WTC11 (cell line): Measurements from ENCODE around the gene NUAK2. TPM values are rescaled to one million over a fixed set of nuclear protein-coding genes. Genes with fewer than 3 reads are reported as not detected.
A peak's percentile ranks its signal among the peaks of the same experiment; 100 is the strongest.

Experiments
- CREB1 ChIP-seq: sonication (generic); formaldehyde crosslinking; IDR thresholded peaks from 2 replicates; pipeline ENCODE4 v1.8.0; 2023; ENCODE audit warnings: mild to moderate bottlenecking, missing genetic modification reagents
- EMX1 ChIP-seq: fragments of 250-450 bp; sonication (Bioruptor Pico); IDR thresholded peaks from 2 replicates; pipeline ENCODE4 v1.8.0; 2021; ENCODE audit warnings: mild to moderate bottlenecking
- ETV6 ChIP-seq: sonication (generic); formaldehyde crosslinking; IDR thresholded peaks from 2 replicates; pipeline ENCODE4 v1.8.1; 2022; ENCODE audit warnings: mild to moderate bottlenecking, missing genetic modification reagents
- FOXP1 ChIP-seq: sonication (generic); formaldehyde crosslinking; IDR thresholded peaks from 2 replicates; pipeline ENCODE4 v1.8.0; 2022; ENCODE audit warnings: missing genetic modification reagents, mild to moderate bottlenecking, moderate library complexity, borderline replicate concordance
- GRHL2 ChIP-seq: fragments of 250-450 bp; sonication (Bioruptor Pico); IDR thresholded peaks from 2 replicates; pipeline ENCODE4 v1.8.0; 2022; ENCODE audit warnings: mild to moderate bottlenecking, moderate library complexity; ENCODE audit not compliant: insufficient replicate concordance, severe bottlenecking
- IRF2 ChIP-seq: sonication (generic); formaldehyde crosslinking; IDR thresholded peaks from 2 replicates; pipeline ENCODE4 v1.8.0; 2022; ENCODE audit warnings: low read depth, missing genetic modification reagents, borderline replicate concordance
- KAT7 ChIP-seq: sonication (generic); formaldehyde crosslinking; IDR thresholded peaks from 2 replicates; pipeline ENCODE4 v1.8.1; 2023; ENCODE audit warnings: missing genetic modification reagents, mild to moderate bottlenecking, borderline replicate concordance
- MYBL2 ChIP-seq: sonication (generic); formaldehyde crosslinking; IDR thresholded peaks from 2 replicates; pipeline ENCODE4 v1.8.1; 2023; ENCODE audit warnings: mild to moderate bottlenecking, moderate library complexity, missing genetic modification reagents
- NFYB ChIP-seq: sonication (generic); formaldehyde crosslinking; conservative IDR thresholded peaks from 2 replicates; pipeline ENCODE4 v1.8.0; 2022; ENCODE audit warnings: low read depth, missing genetic modification reagents
- NR1H2 ChIP-seq: sonication (generic); formaldehyde crosslinking; IDR thresholded peaks from 2 replicates; pipeline ENCODE4 v1.9.0; 2021; ENCODE audit warnings: mild to moderate bottlenecking, moderate library complexity, missing genetic modification reagents
- SP1 ChIP-seq: sonication (generic); formaldehyde crosslinking; conservative IDR thresholded peaks from 2 replicates; pipeline ENCODE4 v1.8.1; 2022; ENCODE audit warnings: missing genetic modification reagents
- TEAD1 ChIP-seq: sonication (generic); formaldehyde crosslinking; IDR thresholded peaks from 2 replicates; pipeline ENCODE4 v1.8.0; 2022; ENCODE audit warnings: mild to moderate bottlenecking, missing genetic modification reagents
- ZNF219 ChIP-seq: sonication (generic); formaldehyde crosslinking; IDR thresholded peaks from 2 replicates; pipeline ENCODE4 v1.8.0; 2023; ENCODE audit warnings: missing genetic modification reagents, mild to moderate bottlenecking, borderline replicate concordance
- ZNF263 ChIP-seq: sonication (generic); formaldehyde crosslinking; IDR thresholded peaks from 2 replicates; pipeline ENCODE4 v1.8.1; 2022; ENCODE audit warnings: low read depth, mild to moderate bottlenecking, moderate library complexity, missing genetic modification reagents
- ZNF423 ChIP-seq: fragments of 250-450 bp; sonication (Bioruptor Pico); IDR thresholded peaks from 2 replicates; pipeline ENCODE4 v2.1.2; 2022; ENCODE audit warnings: mild to moderate bottlenecking, moderate library complexity
- total RNA-seq: library from RNA; stranded (reverse); gene quantifications from 3 replicates; pipeline ENCODE4 v1.2.3, GENCODE V29; 2021
- TF ChIP-seq, protein P1 (sequence below): sonication (generic); formaldehyde crosslinking; IDR thresholded peaks from 2 replicates; pipeline ENCODE4 v1.8.1; 2023; ENCODE audit warnings: mild to moderate bottlenecking, missing genetic modification reagents
- TF ChIP-seq, protein P2 (sequence below): fragments of 250-450 bp; sonication (Bioruptor Pico); conservative IDR thresholded peaks from 2 replicates; pipeline ENCODE4 v1.9.0; 2021; ENCODE audit warnings: mild to moderate bottlenecking
- TF ChIP-seq, protein P3 (sequence below): sonication (generic); formaldehyde crosslinking; IDR thresholded peaks from 2 replicates; pipeline ENCODE4 v1.8.1; 2023; ENCODE audit warnings: mild to moderate bottlenecking, missing genetic modification reagents
- TF ChIP-seq, protein P4 (sequence below): sonication (generic); formaldehyde crosslinking; IDR thresholded peaks from 2 replicates; pipeline ENCODE4 v1.8.1; 2022; ENCODE audit warnings: mild to moderate bottlenecking, missing genetic modification reagents, moderate library complexity, borderline replicate concordance
- TF ChIP-seq, protein P5 (sequence below): sonication (generic); formaldehyde crosslinking; IDR thresholded peaks from 2 replicates; pipeline ENCODE4 v1.8.1; 2022; ENCODE audit warnings: low read depth, missing genetic modification reagents, borderline replicate concordance
- TF ChIP-seq, protein P6 (sequence below): fragments of 200-600 bp; IDR thresholded peaks from 2 replicates; pipeline ENCODE4 v1.8.0; 2022; ENCODE audit warnings: antibody characterized with exemption
- TF ChIP-seq, protein P7 (sequence below): sonication (generic); formaldehyde crosslinking; IDR thresholded peaks from 2 replicates; pipeline ENCODE4 v1.8.1; 2023; ENCODE audit warnings: mild to moderate bottlenecking, missing genetic modification reagents, borderline replicate concordance
- TF ChIP-seq, protein P8 (sequence below): fragments of 250-450 bp; sonication (Bioruptor Pico); IDR thresholded peaks from 2 replicates; pipeline ENCODE4 v1.9.0; 2021; ENCODE audit warnings: mild to moderate bottlenecking

NUAK2 gene
- total RNA-seq, 1 experiment from 2014 or later = 8.7 TPM

DNA sequence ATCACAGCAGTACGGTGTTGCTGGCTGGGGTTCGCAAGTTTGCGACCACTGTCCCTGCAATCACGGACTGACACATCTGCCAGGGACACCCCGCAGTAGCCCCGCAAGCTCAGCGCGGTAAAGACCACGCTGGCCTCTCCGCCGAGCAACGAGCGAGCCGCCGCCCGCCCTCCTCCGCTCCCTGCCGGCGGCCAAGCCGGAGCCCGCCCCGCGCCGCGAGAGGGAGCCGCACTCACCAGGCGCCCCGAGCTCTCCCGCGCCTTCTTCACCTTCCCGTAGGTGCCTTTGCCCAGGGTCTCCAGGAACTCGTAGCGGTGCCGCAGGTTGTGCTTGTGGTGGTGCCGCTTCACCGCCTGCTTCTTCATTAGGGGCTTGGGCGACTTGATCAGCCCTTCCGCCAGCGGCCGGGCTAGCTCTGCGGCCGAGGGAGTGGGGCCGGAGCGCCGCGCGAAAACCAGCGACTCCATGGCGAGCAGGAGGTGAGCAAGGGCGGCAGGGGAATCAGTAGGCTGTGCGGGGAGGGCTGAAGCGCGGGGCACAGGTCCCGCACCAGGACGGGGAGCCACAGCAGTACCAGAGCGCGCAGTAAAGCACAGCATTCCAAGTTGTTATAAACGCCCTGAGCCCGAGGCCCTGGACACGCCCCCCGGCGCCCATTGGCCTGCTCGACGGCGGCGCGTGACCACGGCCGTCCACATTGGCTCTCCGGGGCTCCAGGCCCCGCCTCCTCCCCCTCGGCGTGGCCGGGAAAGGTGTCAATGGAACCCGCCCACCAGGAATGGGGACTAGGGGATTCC is at the start of gene NUAK2 (continued):
- TF ChIP-seq EMX1 (no peak), SP1 (CRISPR knock-in tag) (peak; percentile 93), GRHL2 (CRISPR knock-in tag) (no peak), ZNF423 (CRISPR knock-in tag) (no peak), FOXP1 (peak; percentile 62), TEAD1 (CRISPR knock-in tag) (peak; percentile 75; the same call in 1 of the 2 replicates), NFYB (CRISPR knock-in tag) (peak; percentile 87), KAT7 (CRISPR knock-in tag) (no peak), ZNF219 (CRISPR knock-in tag) (no peak), IRF2 (CRISPR knock-in tag) (no peak), ETV6 (CRISPR knock-in tag) (no peak), CREB1 (CRISPR knock-in tag) (peak; percentile 54; the same call in 1 of the 2 replicates), ZNF263 (CRISPR knock-in tag) (no peak), MYBL2 (0 out of 2 replicates have a peak, but pooled peaks have one; percentile 31), NR1H2 (peak; percentile 59; the same call in 1 of the 2 replicates)
- TF ChIP-seq, protein P1, sequence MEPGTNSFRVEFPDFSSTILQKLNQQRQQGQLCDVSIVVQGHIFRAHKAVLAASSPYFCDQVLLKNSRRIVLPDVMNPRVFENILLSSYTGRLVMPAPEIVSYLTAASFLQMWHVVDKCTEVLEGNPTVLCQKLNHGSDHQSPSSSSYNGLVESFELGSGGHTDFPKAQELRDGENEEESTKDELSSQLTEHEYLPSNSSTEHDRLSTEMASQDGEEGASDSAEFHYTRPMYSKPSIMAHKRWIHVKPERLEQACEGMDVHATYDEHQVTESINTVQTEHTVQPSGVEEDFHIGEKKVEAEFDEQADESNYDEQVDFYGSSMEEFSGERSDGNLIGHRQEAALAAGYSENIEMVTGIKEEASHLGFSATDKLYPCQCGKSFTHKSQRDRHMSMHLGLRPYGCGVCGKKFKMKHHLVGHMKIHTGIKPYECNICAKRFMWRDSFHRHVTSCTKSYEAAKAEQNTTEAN (CRISPR knock-in tag) = no peak
- TF ChIP-seq, protein P2, sequence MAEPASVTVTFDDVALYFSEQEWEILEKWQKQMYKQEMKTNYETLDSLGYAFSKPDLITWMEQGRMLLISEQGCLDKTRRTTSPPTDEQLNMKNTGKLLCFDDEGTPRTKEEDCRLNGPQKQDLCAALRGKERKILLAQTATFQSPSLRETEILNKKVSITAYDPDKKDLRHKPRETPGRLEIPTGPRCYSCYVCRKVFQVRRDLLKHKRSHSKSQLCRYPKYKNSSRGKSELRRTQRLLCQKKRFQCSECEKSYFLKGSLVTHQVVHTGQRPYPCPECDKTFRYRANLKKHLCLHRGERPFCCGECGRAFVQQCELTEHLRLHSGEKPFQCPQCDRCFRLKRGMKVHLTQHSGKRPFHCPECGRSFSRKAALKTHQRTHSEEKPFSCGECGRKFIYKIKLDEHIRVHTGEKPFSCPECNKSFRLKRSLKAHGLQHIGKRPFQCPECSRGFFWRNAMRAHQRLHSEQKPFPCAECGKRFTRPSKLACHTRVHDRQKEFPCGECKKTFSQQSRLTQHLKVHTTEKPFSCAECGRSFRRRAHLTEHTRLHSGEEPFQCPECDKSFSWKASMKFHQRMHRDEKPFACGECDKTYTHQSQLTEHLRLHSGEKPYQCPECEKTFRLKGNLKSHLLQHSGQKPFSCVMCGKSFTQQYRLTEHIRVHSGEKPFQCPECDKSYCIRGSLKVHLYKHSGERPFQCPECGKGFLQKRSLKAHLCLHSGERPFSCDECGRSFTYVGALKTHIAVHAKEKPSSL (CRISPR knock-in tag) = no peak
- TF ChIP-seq, protein P3, sequence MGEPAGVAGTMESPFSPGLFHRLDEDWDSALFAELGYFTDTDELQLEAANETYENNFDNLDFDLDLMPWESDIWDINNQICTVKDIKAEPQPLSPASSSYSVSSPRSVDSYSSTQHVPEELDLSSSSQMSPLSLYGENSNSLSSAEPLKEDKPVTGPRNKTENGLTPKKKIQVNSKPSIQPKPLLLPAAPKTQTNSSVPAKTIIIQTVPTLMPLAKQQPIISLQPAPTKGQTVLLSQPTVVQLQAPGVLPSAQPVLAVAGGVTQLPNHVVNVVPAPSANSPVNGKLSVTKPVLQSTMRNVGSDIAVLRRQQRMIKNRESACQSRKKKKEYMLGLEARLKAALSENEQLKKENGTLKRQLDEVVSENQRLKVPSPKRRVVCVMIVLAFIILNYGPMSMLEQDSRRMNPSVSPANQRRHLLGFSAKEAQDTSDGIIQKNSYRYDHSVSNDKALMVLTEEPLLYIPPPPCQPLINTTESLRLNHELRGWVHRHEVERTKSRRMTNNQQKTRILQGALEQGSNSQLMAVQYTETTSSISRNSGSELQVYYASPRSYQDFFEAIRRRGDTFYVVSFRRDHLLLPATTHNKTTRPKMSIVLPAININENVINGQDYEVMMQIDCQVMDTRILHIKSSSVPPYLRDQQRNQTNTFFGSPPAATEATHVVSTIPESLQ = no peak
- TF ChIP-seq, protein P4, sequence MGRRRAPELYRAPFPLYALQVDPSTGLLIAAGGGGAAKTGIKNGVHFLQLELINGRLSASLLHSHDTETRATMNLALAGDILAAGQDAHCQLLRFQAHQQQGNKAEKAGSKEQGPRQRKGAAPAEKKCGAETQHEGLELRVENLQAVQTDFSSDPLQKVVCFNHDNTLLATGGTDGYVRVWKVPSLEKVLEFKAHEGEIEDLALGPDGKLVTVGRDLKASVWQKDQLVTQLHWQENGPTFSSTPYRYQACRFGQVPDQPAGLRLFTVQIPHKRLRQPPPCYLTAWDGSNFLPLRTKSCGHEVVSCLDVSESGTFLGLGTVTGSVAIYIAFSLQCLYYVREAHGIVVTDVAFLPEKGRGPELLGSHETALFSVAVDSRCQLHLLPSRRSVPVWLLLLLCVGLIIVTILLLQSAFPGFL (CRISPR knock-in tag) = no peak
- TF ChIP-seq, protein P5, sequence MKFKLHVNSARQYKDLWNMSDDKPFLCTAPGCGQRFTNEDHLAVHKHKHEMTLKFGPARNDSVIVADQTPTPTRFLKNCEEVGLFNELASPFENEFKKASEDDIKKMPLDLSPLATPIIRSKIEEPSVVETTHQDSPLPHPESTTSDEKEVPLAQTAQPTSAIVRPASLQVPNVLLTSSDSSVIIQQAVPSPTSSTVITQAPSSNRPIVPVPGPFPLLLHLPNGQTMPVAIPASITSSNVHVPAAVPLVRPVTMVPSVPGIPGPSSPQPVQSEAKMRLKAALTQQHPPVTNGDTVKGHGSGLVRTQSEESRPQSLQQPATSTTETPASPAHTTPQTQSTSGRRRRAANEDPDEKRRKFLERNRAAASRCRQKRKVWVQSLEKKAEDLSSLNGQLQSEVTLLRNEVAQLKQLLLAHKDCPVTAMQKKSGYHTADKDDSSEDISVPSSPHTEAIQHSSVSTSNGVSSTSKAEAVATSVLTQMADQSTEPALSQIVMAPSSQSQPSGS (CRISPR knock-in tag) = no peak
- TF ChIP-seq, protein P6, sequence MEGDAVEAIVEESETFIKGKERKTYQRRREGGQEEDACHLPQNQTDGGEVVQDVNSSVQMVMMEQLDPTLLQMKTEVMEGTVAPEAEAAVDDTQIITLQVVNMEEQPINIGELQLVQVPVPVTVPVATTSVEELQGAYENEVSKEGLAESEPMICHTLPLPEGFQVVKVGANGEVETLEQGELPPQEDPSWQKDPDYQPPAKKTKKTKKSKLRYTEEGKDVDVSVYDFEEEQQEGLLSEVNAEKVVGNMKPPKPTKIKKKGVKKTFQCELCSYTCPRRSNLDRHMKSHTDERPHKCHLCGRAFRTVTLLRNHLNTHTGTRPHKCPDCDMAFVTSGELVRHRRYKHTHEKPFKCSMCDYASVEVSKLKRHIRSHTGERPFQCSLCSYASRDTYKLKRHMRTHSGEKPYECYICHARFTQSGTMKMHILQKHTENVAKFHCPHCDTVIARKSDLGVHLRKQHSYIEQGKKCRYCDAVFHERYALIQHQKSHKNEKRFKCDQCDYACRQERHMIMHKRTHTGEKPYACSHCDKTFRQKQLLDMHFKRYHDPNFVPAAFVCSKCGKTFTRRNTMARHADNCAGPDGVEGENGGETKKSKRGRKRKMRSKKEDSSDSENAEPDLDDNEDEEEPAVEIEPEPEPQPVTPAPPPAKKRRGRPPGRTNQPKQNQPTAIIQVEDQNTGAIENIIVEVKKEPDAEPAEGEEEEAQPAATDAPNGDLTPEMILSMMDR = no peak
- TF ChIP-seq, protein P7, sequence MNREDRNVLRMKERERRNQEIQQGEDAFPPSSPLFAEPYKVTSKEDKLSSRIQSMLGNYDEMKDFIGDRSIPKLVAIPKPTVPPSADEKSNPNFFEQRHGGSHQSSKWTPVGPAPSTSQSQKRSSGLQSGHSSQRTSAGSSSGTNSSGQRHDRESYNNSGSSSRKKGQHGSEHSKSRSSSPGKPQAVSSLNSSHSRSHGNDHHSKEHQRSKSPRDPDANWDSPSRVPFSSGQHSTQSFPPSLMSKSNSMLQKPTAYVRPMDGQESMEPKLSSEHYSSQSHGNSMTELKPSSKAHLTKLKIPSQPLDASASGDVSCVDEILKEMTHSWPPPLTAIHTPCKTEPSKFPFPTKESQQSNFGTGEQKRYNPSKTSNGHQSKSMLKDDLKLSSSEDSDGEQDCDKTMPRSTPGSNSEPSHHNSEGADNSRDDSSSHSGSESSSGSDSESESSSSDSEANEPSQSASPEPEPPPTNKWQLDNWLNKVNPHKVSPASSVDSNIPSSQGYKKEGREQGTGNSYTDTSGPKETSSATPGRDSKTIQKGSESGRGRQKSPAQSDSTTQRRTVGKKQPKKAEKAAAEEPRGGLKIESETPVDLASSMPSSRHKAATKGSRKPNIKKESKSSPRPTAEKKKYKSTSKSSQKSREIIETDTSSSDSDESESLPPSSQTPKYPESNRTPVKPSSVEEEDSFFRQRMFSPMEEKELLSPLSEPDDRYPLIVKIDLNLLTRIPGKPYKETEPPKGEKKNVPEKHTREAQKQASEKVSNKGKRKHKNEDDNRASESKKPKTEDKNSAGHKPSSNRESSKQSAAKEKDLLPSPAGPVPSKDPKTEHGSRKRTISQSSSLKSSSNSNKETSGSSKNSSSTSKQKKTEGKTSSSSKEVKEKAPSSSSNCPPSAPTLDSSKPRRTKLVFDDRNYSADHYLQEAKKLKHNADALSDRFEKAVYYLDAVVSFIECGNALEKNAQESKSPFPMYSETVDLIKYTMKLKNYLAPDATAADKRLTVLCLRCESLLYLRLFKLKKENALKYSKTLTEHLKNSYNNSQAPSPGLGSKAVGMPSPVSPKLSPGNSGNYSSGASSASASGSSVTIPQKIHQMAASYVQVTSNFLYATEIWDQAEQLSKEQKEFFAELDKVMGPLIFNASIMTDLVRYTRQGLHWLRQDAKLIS (CRISPR knock-in tag) = 0 out of 2 replicates have a peak, but pooled peaks have one; percentile 49
- TF ChIP-seq, protein P8, sequence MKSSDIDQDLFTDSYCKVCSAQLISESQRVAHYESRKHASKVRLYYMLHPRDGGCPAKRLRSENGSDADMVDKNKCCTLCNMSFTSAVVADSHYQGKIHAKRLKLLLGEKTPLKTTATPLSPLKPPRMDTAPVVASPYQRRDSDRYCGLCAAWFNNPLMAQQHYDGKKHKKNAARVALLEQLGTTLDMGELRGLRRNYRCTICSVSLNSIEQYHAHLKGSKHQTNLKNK (CRISPR knock-in tag) = no peak
